Caki2 (cell line): ENCODE data around the gene MAN2B2. TPM values are rescaled to one million over a fixed set of nuclear protein-coding genes. Genes with fewer than 3 reads are reported as not detected.
A peak's percentile ranks its signal among the peaks of the same experiment; 100 is the strongest.
"Not testable (repeated sequence)": the region's sequence is repeated elsewhere in the genome, so short reads cannot be mapped to it uniquely, and the experiment has no call there.

Source experiments
- DNase-seq: peaks from one replicate; pipeline ENCODE4 v3.0.0-alpha.2; 2015; ENCODE audit warnings: low read depth
- in situ Hi-C: cut with HindIII; loops from 2 replicates; pipeline ENCODE4 v1.10.0; 2016; ENCODE audit warnings: low sequenced_read_pairs, low pct_unique_long_range_greater_than_20kb, mixed read lengths
- total RNA-seq: library from RNA; depleted of rRNA; stranded (reverse); fragments of >200 nt; shearing (Covaris generic); gene quantifications from 2 replicates; pipeline ENCODE4 v1.2.3, GENCODE V29; 2014; ENCODE audit warnings: low replicate concordance

The MAN2B2 gene
- total RNA-seq, 1 experiment from 2014 or later = 8.3 TPM

GRCh38 chr4:6647169-6647568 lies 72.2 kb downstream of the MAN2B2 start:
- DNase-seq = no peak
- in situ Hi-C loops = no loop called here

GRCh38 chr4:6647582-6648230 lies 72.7 kb downstream of the MAN2B2 start:
- DNase-seq = no peak
- in situ Hi-C loops = no loop called here

- in situ Hi-C loops = no loop called here
- DNase-seq = no peak
These were observed 74.2 kb downstream of the MAN2B2 start for GRCh38 chr4:6649216-6649615.

GRCh38 chr4:6654211-6654610 lies 79.2 kb downstream of the MAN2B2 start:
- DNase-seq, in situ Hi-C loops: not testable (repeated sequence)

GRCh38 chr4:6655291-6655690 lies 80.3 kb downstream of the MAN2B2 start:
- in situ Hi-C loops = not testable (repeated sequence)

GRCh38 chr4:6655924-6656323 lies 80.9 kb downstream of the MAN2B2 start:
- no peak for DNase-seq
- in situ Hi-C loops = no loop called here

More at GRCh38 chr4:6655291-6655690, 80.3 kb downstream of the MAN2B2 start:
- DNase-seq = not testable (repeated sequence)

- DNase-seq = no peak
- in situ Hi-C loops = no loop called here
These were observed 82.5 kb downstream of the MAN2B2 start for GRCh38 chr4:6657242-6658208.

GRCh38 chr4:6658209-6658595 lies 83.2 kb downstream of the MAN2B2 start:
- no peak for DNase-seq
- in situ Hi-C loops = no loop called here

GRCh38 chr4:6658597-6659075 lies 83.6 kb downstream of the MAN2B2 start:
- in situ Hi-C loops = no loop called here
- no peak for DNase-seq

GRCh38 chr4:6659897-6660296 lies 84.9 kb downstream of the MAN2B2 start:
- DNase-seq = no peak
- in situ Hi-C loops = no loop called here

GRCh38 chr4:6660430-6660829 lies 85.4 kb downstream of the MAN2B2 start:
- DNase-seq = no peak
- in situ Hi-C loops = no loop called here

- DNase-seq = no peak
- in situ Hi-C loops = no loop called here
These were observed 87.6 kb downstream of the MAN2B2 start for GRCh38 chr4:6662591-6662990.

GRCh38 chr4:6663596-6664393 lies 88.8 kb downstream of the MAN2B2 start:
- DNase-seq = no peak
- in situ Hi-C loops = no loop called here

GRCh38 chr4:6665320-6665654 lies 90.3 kb downstream of the MAN2B2 start:
- in situ Hi-C loops = no loop called here
- no peak for DNase-seq

GRCh38 chr4:6668391-6668790 lies 93.4 kb downstream of the MAN2B2 start:
- in situ Hi-C loops = no loop called here
- DNase-seq = peak; percentile 93

- DNase-seq = no peak
- in situ Hi-C loops = no loop called here
These were observed 96.7 kb downstream of the MAN2B2 start for GRCh38 chr4:6671648-6672047.

GRCh38 chr4:6672131-6672530 lies 97.1 kb downstream of the MAN2B2 start:
- no peak for DNase-seq
- in situ Hi-C loops = no loop called here

GRCh38 chr4:6672541-6673190 lies 97.7 kb downstream of the MAN2B2 start:
- DNase-seq, in situ Hi-C loops: not testable (repeated sequence)
